Measurements from ENCODE around the gene EXOC6. TPM values are rescaled to one million over a fixed set of nuclear protein-coding genes. Genes with fewer than 3 reads are reported as not detected.

The EXOC6 gene
- total and polyA plus RNA-seq, 8 donors = 1.7 to 21.3 (median 4.6) TPM

DNA sequence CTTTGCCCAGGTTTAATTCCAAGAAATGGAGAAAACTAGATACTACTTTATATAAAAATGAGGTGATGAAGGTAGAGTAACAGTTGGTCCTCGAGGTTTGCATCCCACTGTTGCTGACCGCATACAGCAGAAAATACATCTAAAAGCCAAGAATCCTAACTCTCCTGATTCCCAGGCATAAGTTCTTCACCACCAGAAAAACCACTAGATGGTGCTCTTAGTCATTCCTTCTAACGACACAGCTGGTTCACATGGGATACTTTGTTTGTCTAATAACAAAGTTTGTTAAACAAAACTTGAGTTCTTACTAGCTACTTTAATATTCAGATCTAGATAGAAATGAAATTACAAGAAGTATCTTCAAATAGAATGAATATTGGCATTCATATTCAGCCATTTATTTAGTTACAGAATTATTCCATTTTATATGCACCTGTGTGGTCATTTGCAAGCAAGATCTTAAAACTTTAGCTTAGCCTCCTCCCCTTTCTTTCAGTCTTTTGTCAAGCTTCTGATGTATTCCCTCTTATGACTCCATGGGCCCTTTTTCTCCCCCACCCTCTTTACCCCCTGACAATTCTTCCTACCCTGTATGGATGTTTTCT, 158.2 kb downstream of the EXOC6 start:
- 8 to 13% (median 10%) methylated on average over 3 of the region's 3 CpGs for WGBS, 5 donors
- Histone ChIP-seq H3K4me1 (no peaks in the 10 kb centered on the region), H3K27ac (no peak overlapping the region), H3K9me3 (no peaks in the 10 kb centered on the region), H3K27me3 (no peaks in the 10 kb centered on the region), H3K4me3 (no peak overlapping the region), H3K36me3 (no peaks in the 10 kb centered on the region)
- DNase-seq = peak in 1 of 2 donors; percentile 76
- intact Hi-C loops (cut with DNase I; ENCODE audit: low total_unique reads) = no loop called here
- no peak for TF ChIP-seq POLR2A (IDR thresholded peaks at IDR 0.05)
- TF ChIP-seq, protein P1, sequence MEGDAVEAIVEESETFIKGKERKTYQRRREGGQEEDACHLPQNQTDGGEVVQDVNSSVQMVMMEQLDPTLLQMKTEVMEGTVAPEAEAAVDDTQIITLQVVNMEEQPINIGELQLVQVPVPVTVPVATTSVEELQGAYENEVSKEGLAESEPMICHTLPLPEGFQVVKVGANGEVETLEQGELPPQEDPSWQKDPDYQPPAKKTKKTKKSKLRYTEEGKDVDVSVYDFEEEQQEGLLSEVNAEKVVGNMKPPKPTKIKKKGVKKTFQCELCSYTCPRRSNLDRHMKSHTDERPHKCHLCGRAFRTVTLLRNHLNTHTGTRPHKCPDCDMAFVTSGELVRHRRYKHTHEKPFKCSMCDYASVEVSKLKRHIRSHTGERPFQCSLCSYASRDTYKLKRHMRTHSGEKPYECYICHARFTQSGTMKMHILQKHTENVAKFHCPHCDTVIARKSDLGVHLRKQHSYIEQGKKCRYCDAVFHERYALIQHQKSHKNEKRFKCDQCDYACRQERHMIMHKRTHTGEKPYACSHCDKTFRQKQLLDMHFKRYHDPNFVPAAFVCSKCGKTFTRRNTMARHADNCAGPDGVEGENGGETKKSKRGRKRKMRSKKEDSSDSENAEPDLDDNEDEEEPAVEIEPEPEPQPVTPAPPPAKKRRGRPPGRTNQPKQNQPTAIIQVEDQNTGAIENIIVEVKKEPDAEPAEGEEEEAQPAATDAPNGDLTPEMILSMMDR (IDR thresholded peaks at IDR 0.05) = peak in 3 of 7 experiments; percentile 15 to 41 (median 27)

DNA sequence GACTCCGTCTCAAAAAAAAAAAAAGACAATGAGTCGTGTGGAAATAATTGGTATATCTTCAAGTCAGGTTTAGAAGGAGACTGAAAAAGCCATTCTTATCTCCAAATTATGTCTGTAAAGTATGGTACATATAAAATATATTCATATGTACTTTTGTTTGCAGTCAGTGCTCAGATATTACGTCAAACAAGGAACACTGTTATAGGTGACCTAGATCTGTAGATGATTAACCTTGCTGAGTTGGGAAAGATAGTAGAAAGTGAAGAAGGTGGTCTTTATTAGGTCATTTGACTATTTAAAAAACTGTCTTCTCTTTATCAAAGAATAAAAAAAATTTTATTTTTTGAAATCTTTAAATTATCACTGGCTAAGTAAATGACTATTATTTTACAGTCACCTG, 167.4 kb downstream of the EXOC6 start:
- Histone ChIP-seq H3K27ac (no peak overlapping the region), H3K27me3 (no peaks in the 10 kb centered on the region), H3K36me3 (peaks cover 0 to 11% (median 7%) of the 10 kb centered on the region in 4 donors), H3K4me3 (no peak overlapping the region), H3K9me3 (no peaks in the 10 kb centered on the region), H3K4me1 (no peaks in the 10 kb centered on the region)
- 81 to 92% (median 84%) methylated on average over 3 of the region's 3 CpGs for WGBS, 5 donors
- intact Hi-C loops (cut with DNase I; ENCODE audit: low total_unique reads) = no loop called here
- DNase-seq = no peak
- no peak for TF ChIP-seq POLR2AphosphoS5 (IDR thresholded peaks at IDR 0.05)
- no peak for TF ChIP-seq POLR2A (IDR thresholded peaks at IDR 0.05)
- TF ChIP-seq, protein P1 (IDR thresholded peaks at IDR 0.05) = no peak
- no peak for TF ChIP-seq EP300 (IDR thresholded peaks at IDR 0.05)

DNA sequence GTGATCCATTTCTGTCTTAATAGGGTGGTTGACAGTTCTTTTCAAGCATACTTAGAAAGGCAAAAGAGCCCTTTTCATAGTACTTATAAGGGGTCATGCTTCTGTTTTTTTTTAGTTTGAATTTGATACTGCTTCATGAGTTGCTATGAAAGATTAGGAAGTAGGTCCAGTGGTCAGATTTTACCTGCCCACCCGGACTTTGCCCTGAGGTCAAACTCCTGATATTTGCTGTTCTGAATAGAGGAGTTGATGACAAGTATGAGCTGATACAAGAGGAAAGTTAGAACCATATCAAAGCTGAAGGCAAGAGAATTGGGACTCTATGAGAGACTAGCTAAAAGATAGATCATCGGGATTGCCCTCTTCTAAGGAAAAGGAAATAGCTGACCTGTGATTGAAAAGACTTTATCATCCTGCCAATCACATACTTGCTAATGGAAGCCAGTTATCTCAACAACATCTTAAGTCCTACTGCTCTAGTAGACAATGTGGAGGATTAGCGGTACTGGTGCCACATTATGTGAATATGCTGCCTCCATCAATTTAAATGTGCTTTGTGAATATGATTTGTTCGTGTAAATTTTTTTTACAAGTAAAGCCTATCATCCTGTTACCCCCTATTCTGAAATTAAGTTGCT, 174.8 kb downstream of the EXOC6 start:
- H3K4me3 ChIP-seq = no peak overlapping the region
- H3K27ac ChIP-seq = no peak overlapping the region
- no peaks in the 10 kb centered on the region for H3K4me1 ChIP-seq
- WGBS, 5 donors = 70 to 84% (median 73%) methylated on average over 4 of the region's 4 CpGs
- H3K9me3 ChIP-seq = peaks cover 0 to 5% (median 0%) of the 10 kb centered on the region in 4 donors
- no peak for TF ChIP-seq POLR2AphosphoS5 (IDR thresholded peaks at IDR 0.05)
- DNase-seq = no peak
- H3K36me3 ChIP-seq = peaks cover 0 to 29% (median 8%) of the 10 kb centered on the region in 4 donors
- H3K27me3 ChIP-seq = no peaks in the 10 kb centered on the region
- intact Hi-C loops (cut with DNase I; ENCODE audit: low total_unique reads) = no loop called here

GRCh38 chr10:93026072-93026471, 177.8 kb downstream of the EXOC6 start:
- Histone ChIP-seq H3K4me3 (no peak overlapping the region), H3K27ac (no peak overlapping the region), H3K4me1 (no peaks in the 10 kb centered on the region), H3K9me3 (peaks cover 0 to 5% (median 0%) of the 10 kb centered on the region in 4 donors), H3K36me3 (peaks cover 0 to 22% (median 6%) of the 10 kb centered on the region in 4 donors), H3K27me3 (no peaks in the 10 kb centered on the region)
- peak in 1 of 2 donors; percentile 9 for DNase-seq
- WGBS, 5 donors = 54 to 66% (median 56%) methylated on average over 2 of the region's 2 CpGs
- intact Hi-C loops (cut with DNase I; ENCODE audit: low total_unique reads) = no loop called here
- TF ChIP-seq POLR2A (IDR thresholded peaks at IDR 0.05) (no peak), POLR2AphosphoS5 (IDR thresholded peaks at IDR 0.05) (peak in 1 of 3 donors; percentile 24)

- Histone ChIP-seq H3K36me3 (peaks cover 0 to 20% (median 6%) of the 10 kb centered on the region in 4 donors), H3K4me1 (no peaks in the 10 kb centered on the region), H3K27ac (no peak overlapping the region), H3K27me3 (no peaks in the 10 kb centered on the region), H3K9me3 (peaks cover 0 to 5% (median 0%) of the 10 kb centered on the region in 4 donors), H3K4me3 (no peak overlapping the region)
- intact Hi-C loops (cut with DNase I; ENCODE audit: low total_unique reads) = no loop called here
- TF ChIP-seq, protein P1 (IDR thresholded peaks at IDR 0.05) = no peak
- no peak for TF ChIP-seq EP300 (IDR thresholded peaks at IDR 0.05)
- no peak for DNase-seq
Measured at GRCh38 chr10:93027508-93027907, 179.2 kb downstream of the EXOC6 start.
